GM21381 (cell line): ENCODE measurements around the gene KRT80.
"Not testable (repeated sequence)": the region's sequence is repeated elsewhere in the genome, so short reads cannot be mapped to it uniquely, and the experiment has no call there.

Source experiments
- ATAC-seq: cut with Tn5 transposase; IDR thresholded peaks from one replicate; pipeline ENCODE4 v1.9.1; 2021; ENCODE audit warnings: mild to moderate bottlenecking, moderate library complexity; ENCODE audit not compliant: unreplicated experiment

Gene KRT80

DNA sequence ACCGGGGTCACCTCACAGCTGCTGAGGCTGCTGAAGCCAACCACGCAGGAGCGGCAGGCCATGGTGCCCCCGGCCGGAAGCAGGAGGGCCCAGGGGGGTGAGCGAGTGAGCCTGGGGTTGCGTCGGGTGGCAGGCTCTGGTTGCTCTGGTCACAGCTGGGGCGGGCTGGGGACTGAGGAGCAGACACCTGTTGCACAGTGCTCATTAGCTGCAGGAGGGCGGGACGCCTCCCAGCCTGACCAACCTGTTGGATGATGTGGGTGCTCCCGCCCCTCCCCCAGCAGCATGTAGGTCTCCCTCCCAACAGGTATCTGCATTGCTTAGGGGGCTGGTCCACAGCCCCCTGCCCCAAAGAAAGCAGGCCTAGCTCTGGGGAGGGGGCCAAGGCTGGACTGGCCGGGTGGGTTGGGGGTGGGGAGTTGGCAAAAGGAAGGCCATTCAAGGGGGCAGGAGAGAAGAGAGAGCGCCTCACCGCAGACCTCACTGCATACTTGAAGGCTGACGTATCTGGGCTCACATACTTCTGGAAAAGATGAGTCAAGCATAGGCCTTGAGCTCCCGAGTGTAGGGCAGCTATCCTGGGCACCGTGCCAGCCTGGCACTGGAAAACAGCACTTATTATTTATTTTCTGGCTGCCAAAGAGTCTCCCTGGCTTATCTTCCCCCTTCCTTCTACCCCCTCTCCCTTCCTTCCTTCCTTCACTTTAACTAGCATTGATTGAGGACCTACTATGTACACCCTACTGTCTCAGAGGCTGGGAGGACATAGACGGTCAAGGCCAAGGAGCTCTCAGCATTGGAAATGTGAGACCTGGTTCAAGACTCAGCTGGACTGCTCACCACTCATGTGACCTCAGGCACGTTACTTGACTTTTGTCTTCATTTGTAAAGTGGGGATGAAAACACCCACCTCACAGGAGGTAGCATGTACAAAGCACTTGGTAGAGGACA is at the start of gene KRT80:
TSS of gene KRT80 (minus strand) at position 174 of the 951 bp plus-strand sequence. CDS start at position 62, 112 bp downstream.
- ATAC-seq: no peak

DNA sequence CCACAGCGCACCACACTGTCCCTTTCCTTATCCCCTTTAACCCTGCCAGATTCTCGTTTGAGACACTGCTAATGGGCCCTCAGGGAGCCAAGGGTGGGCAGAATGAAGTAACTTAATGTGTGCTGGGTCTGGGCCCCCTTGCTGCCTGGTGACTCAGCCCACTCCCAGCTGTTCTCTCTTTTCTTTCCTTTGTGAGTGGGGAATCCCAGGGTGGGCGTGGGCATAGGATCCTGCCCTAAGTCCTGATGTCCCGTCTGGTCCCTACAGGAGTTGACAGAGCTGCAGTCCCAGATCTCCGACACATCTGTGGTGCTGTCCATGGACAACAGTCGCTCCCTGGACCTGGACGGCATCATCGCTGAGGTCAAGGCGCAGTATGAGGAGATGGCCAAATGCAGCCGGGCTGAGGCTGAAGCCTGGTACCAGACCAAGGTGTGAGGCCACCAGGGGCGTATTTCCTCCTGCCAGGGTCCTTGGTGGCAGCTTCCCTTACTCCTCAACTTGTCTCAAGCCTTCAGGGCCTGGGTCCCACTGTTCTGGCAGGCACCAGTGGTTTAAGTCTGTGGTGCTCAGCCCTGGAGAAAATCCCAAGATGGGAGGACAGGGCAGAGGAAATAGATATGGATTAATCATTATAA is 49.5 kb upstream of the KRT80 start:
- ATAC-seq: no peak

DNA sequence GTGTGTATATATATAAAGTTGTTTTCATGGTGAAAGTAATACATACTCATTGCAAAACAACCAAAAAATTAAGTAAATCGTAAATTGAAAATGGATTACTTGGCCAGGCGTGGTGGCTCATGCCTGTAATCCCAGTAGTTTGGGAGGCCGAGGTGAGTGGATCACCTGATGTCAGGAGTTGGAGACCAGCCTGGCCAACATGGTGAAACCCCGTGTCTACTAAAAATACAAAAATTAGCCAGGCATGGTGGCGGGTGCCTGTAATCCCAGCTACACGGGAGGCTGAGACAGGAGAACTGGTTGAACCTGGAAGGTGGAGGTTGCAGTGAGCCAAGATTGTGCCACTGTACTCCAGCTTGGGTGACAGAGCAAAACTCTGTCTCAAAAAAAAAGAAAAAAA is 48.4 kb upstream of the KRT80 start:
- ATAC-seq: not testable (repeated sequence)

DNA sequence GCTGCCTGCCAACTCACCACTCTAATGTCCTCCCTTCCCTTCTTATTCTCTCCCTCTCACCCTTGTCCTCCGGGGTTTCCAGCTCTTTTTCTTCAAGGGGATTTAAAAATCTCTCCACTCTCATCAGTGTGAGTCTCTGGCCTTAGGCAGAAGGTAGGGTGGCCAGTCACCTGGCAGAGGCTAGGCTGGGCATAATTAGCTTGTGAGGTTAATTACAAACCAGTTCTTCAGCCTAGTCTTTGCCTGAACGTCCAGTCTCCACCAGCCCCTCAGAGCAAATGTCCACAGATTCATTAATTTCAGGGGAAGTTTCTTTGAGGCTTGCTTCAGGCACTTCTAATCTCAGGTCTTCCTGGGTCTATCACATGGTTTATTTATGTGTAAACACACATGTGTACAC is 48.0 kb upstream of the KRT80 start:
- no peak for ATAC-seq

DNA sequence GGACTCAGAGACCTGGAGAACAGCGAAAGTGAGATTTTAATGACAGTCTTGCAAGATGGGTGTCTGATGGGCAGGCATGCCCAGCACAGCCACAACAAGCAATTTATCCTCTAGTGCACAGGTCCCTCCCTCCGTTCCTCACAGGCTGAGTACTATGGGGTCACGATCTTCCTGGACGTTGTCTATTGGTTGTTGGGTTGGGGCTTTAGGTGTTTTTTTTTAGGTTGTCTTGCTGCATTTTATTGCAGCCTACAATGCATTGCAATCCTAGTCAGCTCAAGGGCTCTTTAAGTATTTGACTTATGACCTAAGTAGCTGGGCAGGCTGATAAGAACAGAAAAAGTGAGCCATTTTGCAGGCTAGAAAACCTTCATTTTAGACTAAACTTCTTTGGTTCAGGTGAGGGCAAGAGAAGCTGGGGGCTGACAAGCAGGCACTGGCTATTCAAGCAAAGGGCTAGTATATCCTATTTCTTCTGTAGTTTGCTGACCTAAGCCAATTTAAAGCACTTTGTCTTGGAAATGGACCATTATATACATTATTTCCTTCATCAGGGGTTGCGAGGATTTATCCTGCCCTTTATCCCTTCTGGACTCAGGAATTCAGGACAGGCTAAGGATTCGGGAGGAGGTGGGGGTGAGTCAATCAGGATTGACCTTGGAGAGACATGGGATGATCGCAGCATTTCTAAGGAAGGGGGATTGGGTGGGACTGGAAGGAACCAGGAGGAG is 47.3 kb upstream of the KRT80 start:
- no peak for ATAC-seq

DNA sequence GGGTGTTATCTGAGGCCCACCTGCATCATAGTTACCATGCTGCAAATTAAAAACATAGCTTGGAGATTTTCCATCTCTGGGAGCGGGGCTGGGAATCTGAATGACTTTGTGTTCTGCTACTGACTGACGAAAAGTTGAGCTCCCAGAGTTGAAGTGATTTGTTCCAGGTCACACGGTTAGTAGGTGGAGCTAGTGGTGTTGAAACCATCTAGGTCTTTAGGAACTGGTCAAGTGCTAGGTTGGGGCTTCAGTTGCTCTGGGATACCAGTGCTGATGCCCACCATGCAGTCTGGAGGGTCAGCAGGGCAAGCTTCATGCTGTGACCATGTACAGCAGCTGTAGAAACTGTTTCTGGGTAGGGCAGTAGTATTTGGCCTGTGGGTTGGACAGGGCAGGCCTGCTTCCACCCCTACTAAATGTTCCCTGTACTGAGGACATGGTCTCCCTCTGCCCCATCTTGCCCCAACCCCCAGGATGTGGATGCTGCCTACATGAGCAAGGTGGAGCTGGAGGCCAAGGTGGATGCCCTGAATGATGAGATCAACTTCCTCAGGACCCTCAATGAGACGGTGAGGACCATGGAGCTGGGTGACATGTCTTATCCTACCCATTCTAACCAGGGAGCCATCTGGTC is 46.5 kb upstream of the KRT80 start:
- ATAC-seq: no peak

DNA sequence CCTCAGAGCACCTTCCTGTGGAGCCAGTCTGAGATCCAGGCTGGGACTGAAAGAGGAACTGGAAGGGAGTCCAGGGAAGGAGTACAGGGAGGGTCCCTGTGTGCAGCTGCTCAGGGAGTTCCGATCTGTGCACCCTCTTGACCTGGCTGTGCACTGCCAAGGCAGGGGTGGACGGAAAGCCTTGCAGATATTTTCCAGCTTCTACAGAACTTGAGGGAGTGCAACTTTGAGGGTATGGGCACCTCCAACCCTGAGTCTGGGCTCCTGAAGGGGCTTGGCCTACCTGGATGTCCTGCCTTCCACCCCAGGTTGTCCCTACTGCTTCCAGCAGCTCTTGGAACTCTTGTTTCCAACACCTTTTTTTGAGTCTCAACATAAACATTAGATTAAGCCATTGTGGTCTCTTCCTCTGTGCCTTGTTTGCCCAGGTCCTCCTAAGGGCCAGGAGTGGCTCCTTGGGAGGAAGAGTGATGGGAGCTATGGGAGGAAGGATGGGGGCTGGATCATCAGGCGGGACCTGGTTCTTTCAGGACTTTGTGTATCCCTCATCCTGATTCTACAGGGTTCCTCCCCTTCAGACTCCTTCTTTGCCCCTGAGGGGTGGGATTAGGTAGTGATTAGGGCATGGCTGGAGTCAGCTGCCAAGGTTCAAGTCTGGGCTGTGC is 44.7 kb upstream of the KRT80 start:
- no peak for ATAC-seq

DNA sequence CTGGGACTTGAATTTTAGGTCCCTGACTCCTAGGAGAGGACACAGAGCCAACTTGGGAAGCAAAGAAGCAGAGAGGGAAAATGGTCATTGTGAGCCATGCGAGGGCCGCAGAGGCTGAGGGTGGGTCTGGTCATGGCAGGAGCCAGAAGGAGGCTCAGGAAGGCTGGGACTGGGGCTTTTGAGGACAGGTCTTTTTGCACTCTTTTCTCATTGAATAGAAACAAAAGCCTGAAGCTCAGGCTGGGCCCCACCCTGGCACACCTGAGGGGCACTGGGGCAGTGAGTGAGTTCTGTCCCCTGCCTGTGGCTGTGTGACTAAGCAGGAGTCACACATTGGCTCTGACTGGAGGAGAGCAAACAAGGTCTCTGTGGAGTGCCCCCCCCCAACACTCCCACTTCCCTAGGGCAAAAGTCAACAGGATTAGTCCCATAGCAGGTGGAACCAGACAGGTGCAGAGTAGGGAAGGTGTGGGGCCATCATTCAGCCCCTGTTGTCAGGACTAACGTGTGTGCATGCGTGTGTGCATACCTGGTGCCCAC is 44.1 kb upstream of the KRT80 start:
- no peak for ATAC-seq

DNA sequence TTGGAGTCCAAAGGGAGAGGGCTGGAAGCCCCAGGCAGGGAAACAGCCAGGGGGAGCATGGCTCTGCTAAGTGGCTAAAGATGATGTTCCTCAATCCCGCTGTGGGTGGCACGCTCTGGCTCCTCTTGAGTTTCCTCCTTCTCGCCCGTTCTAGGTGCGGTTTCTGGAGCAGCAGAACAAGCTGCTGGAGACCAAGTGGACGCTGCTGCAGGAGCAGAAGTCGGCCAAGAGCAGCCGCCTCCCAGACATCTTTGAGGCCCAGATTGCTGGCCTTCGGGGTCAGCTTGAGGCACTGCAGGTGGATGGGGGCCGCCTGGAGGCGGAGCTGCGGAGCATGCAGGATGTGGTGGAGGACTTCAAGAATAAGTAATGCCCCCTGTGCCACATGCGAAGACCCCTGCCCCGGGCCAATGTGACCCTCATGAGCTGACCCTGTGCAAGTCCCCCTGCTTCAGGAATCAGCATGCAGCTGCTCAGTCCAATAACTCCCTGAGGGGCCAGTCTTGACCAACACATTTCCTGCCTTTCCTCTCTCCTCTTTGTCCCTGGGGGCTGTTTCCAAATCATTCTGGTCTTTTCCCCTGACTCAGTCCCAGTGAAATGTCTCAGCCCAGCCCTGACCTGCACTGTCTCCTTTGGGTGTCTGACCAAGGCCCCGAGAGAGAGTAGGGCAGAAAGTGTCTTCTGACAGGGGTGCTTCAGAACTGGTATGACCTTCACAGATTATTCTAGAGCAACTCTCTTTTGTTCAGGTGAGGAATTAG is 43.4 kb upstream of the KRT80 start:
- no peak for ATAC-seq

DNA sequence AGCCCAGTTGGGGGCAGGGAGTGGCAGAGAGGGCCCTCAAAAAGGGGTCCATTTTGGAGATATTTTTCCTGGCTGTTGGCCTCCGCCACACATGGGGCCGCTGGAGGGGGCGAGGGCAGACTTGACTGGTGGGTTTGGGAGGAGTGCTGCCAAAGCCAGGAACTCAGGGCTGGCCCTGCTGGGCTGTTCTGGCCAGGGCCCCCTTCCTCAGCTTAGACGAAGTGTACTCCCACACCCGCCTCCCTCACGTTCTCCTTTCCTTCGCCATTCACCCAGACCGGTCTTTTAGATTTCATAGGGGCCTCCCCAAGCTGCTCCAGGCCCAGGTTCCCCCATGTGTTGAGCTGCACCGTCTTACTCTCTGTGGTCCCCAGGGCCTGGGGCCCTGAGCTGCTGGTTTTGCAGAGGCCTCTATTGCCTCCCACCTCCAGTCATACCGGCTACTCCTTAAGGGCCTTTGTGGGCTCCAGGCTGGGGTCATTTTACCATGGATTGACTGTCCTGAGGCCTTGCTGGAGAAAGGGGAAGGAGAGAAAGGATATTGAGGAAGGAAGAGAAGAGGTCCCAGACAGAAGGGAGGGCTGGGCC is 42.5 kb upstream of the KRT80 start:
- ATAC-seq: no peak

DNA sequence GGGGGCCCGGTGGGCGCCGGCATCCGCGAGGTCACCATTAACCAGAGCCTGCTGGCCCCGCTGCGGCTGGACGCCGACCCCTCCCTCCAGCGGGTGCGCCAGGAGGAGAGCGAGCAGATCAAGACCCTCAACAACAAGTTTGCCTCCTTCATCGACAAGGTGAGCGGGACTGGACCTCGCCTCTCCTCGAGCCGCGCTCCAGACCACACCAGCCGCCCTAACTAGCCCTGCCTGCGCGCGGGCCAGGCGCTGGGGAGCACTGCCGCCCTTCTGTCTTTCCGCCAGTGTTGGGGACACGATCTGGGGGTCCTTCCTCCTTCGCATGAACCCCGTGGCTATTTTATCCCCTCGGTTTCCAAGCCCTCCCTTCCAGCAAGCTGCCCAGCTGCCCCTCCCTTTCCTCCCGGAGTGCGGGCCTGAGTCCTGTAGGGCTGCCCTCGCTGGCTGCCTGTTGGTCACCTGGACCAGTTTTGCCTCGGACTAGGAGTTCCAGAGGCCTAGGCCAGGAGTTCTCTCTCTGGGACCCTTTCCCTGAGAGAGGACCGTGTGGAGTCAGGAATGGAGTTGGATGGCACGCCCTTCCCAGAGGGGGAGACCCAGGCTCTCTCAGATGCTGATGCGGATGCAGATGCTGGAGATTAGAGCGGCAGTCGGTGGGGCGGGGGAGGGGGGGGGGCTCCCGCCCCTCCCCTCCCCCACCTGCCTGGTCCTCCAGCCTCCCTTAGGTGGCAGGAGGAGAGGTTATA is 41.8 kb upstream of the KRT80 start:
- ATAC-seq: no peak

DNA sequence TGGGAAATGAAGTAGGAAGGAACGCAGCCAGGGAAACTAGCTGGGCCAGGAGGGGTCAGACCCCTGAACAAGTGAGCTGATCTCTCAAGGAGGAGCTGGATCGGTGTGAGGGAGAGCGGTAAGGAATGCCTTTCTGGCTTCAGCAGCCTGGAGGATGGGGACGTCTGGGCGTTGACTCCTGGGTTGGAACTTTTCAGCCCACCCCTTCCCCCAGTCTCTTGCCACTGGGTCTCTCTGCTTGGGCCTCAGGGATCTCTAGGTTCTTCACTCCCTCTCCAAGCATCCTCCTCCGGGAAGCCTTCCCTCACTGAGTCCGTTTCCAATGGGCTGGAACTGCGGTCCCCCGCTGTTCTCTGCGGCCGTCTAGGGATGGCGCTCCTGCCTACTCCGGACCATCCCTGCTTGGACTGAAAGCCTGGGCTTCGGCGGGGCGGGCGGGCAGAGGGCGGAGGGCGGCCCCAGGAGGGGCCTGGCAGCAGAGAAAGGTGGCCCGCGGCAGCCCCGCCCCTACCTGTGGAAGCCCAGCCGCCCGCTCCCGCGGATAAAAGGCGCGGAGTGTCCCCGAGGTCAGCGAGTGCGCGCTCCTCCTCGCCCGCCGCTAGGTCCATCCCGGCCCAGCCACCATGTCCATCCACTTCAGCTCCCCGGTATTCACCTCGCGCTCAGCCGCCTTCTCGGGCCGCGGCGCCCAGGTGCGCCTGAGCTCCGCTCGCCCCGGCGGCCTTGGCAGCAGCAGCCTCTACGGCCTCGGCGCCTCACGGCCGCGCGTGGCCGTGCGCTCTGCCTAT is 41.1 kb upstream of the KRT80 start, which contains the start of gene KRT7:
TSS of gene KRT7 (plus strand) at position 570 of the 788 bp plus-strand sequence. CDS start at position 624, 54 bp downstream.
- ATAC-seq: no peak

DNA sequence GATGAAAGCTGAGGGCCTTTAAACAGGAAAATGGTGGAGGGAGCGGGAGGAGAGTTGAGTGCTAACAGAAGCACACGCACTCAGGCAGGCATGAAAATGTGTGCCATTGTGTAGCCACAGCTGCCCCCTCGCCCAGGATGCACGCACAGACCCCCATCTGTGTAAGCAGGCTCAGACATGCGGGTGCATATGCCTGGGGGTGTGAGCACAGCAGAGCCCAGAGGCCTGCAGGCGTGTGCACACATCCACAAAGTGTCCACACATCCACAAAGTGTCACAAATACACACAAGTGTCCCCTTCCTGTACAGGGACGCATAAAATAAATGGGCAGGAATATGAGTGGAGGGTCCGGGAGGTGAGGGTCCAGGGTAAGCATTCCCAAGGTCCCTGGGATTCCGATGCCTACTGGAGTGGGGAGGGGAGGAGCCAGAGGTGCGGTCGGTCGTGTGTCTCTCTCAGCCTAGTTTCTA is 40.4 kb upstream of the KRT80 start:
- ATAC-seq: no peak

DNA sequence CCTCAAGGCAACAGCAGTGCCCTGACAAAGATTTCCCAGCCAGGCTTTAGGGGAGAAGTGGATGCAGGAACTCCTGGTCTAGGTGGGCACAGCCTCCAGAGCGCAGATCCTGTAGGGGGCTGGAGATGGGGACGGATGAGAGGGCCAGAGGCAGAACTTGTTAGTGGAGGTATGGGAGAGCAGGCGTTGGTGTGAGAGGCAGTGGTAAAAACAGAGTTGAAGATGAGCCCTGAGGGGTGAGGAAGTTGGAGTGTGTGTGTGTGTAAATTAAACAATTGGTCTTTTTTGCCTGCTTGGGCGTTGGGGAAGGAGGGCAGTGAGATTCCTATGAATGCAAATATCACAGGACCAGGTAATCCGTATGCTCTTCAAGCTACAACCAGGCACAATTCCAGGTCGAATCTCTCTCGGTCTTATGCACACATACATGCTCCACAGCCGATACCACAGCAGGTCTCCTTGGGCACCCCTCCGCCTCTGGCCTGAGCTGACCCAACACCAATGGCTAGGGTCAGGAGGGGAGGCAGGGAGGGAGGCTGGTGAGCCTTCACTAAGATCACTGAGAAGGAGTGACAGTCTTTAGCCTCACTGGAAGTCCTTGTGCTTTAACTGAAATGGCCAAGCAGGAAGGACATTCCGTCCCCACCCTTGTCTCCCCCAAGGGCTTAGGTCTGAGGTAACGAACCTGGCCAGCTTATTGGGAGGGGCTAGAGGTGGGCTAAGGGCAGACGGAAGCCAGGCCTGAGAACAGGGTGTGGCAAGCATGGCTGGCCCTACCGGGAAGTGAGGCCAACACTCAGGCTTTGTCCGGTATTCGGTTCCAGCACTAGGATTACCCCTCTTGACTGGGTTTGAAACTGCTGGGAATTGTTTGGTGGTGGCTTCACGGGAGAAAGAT is 39.7 kb upstream of the KRT80 start:
- no peak for ATAC-seq

DNA sequence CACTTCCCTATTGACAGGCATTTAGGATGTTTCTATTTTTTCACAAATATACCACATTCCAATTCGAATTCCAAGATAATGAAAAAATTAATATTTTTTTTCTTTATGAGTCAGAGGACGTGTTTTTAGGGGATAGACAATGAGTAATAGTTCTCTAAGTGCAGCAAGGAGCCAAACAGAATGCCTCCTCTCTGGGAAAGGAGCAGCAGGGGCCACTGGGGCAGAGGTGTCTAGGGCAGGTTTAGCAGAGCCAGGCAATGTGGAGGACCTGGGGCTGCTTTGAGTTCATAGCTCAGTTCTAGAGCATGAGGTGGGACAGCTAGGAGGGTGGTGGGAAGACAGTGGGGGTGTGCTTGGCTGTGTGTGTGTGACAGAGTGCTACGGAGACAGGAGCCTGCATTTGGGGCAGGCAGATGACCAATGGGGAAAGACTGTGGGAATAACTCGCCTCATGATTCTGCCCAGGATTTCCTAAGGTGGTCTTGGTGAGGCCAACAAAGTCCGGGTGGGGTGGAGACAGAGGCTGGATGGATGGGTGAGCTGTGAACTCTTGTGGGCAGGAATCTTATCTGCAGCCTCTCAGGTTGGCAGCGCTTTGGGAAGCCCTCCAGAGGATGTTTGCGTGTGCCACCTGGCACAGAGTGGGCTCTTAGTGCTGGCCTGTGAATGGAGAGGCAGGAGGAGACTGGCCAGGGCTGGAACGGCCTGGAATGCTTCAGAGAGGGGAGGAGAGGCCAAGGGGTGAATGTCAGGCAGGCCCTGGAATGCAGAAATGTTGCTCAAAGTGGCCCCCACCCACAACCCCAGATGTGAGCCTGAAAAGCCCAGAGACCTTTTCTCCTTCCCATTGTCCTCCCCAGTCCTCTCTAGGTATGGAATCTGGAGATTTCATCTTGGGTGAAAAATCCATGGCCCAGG is 38.8 kb upstream of the KRT80 start:
- no peak for ATAC-seq
